HG03039 (cell line): ENCODE measurements around the gene DCAF8L1.
"Not testable (repeated sequence)": the region's sequence is repeated elsewhere in the genome, so short reads cannot be mapped to it uniquely, and the experiment has no call there.

Experiments used
- ATAC-seq: cut with Tn5 transposase; IDR thresholded peaks from one replicate; pipeline ENCODE4 v1.9.1; 2021; ENCODE audit warnings: mild to moderate bottlenecking, moderate library complexity; ENCODE audit not compliant: unreplicated experiment

The DCAF8L1 gene

DNA sequence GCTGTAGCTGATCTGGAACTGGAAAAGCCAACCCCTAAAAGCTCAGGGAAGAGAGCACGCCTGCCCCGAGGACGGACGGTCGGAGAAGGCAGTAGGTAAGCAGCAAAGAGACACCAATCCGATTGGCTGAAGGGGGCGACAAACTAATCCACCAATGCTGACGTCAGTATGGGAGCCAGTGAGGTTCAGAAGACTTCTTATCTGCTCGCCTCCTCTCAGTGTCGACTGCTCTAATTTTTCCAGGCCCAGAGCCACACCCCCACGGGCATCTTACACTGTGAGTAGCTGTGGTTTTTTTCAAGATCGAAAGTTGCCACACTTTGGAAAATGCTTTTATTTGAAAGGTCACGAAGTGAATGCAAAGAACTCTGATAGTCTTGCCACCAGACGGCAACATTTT lies at the start of gene DCAF8L1:
Gene DCAF8L1 (minus strand): TSS at position 101 of the 400 bp plus-strand sequence. CDS start 115 bp downstream, outside the sequence.
- no peak for ATAC-seq

GRCh38 chrX:28022371-28022770 lies 41.1 kb upstream of the DCAF8L1 start:
- ATAC-seq, result no peak

- no peak for ATAC-seq
Measured at GRCh38 chrX:28016823-28017222, 35.6 kb upstream of the DCAF8L1 start.

- no peak for ATAC-seq
Measured at GRCh38 chrX:28015993-28016392, 34.7 kb upstream of the DCAF8L1 start.

DNA sequence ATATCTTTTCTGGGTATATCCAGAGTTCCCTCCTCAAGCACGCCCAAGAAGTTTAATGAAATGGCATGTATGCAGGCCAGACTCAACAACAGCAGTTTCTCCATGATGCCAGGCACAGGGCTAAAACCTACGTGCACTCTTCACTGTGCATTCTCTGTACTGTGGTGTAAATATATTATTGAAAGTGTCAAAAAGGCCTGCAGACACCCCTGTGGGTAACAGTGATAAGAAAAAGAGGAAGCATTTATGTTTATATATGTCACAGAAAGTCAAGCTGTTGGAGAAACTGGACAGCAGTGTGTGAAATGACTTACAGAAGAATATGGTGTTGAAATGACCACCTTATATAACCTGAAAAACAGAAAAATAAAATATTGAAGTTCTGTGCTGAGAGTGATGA lies 29.6 kb upstream of the DCAF8L1 start:
- ATAC-seq, result no peak

DNA sequence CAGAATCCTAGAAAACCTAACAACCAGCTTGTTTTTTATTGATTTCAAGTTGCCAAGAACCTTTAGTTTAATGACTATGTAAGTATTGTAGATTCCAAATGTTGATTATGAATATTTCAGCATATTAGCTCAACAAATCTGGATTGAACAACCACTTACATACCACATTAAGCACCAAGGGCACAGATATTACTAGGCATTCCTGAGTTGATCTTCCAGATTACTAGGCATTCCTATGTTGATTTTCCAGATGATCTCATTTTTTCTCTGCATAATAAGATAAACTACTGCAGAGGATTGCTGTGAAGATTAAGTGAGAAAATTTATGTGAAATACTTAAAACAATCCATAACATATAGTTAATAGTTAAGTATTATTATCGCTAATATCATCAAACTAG lies 17.4 kb upstream of the DCAF8L1 start:
- ATAC-seq, result no peak

DNA sequence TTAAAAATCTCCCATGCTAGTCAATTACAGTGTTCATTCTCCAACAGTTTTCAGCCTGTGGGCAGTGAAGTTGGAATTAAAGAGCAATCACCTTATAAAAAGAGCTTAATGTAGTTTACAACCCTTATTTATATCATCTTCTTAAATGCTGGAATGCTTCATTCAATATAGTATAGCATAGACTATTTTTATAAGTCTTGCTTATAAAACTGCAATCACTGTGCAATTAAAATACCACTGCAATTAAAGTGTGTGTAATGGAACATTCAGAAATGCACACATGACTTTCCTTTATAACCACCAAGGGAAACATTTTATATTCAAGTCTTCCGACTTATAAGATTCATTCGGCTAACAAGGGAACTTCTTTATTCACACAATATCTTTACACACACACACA lies 16.4 kb upstream of the DCAF8L1 start:
- ATAC-seq, result no peak

- no peak for ATAC-seq
Measured at GRCh38 chrX:27996132-27996531, 14.9 kb upstream of the DCAF8L1 start.

- ATAC-seq, result no peak
Measured at GRCh38 chrX:27995611-27996010, 14.4 kb upstream of the DCAF8L1 start.

GRCh38 chrX:27987862-27988646 lies 6.8 kb upstream of the DCAF8L1 start:
- no peak for ATAC-seq

- not testable (repeated sequence) for ATAC-seq
Measured at GRCh38 chrX:27976934-27977333, 4.3 kb downstream of the DCAF8L1 start.

DNA sequence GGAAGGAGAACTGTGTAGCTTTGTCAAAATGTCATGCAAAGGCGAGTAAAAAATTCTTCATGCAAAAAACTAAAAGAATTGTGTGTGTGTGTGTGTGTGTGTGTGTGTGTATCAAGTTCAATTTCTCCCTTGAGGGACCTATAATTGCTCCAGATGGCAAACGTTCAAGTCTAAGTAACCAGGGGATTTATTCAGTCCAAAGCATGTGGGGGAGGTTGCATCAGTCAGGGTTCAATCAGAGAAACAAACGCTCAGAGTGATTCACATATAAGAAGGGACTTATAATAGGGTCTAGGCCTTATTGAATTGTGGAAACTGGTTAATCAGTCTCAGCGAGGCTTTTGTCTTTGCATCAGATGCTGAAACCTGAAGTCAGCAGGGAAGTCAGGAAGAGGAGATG lies 5.0 kb downstream of the DCAF8L1 start:
- no peak for ATAC-seq

DNA sequence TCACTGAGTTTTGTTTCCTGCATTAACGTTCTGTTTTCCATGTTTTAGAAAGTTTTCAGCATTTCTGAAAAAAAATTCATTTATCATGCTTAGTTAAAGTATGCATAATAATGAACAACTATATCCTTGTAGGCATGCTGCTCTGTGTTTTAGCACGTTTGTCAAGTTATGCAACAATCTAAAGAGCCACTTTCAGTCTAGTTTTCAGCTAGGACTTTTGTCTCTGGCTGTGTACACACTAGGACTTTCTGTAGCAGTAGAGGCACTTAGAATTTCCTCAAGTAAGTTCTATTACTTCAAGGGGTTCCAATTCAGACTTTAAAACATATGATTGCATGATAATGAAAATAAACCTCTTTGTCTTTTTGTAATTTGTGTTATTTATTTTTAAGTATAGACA lies 12.4 kb downstream of the DCAF8L1 start:
- no peak for ATAC-seq

DNA sequence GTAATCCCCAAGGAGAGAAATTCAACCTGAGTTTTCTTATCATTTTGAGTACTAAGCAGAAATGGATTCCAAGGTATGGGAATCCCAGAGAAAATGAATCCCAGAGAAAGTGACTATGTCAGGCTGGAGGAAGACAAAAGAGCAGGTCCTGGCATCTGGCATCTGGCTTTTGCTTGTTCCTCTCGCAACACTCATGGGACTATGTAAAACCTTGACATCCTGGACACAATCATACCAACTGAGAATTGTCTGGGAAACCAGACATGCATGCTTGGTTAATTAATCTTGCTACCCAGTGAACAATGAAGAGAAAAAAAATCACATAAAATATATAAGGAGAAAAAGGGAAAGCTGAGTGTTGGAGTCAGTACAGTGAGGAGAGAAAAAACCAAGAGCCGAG lies 12.9 kb downstream of the DCAF8L1 start:
- no peak for ATAC-seq

GRCh38 chrX:27966955-27967354 lies 14.3 kb downstream of the DCAF8L1 start:
- ATAC-seq, result no peak

DNA sequence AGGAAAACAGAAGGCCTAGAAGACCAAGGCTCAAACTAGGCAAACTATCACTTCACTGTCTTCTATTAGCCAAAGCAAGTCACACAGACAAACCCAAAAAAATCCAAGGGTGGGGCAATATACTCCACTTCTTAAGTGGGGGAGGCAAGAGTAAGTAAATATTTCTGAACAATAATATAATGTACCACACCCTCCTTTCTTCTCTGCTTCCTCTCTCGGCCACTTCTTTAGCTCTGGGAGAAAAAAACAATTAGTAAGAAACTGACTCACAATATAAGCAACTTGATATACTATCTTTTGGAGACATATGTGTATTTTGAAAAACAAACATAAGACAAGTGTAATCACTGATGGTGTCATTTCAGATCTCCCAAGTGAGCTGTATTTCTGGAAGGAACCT lies 14.8 kb downstream of the DCAF8L1 start:
- ATAC-seq, result no peak

GRCh38 chrX:27965348-27965747 lies 15.9 kb downstream of the DCAF8L1 start:
- ATAC-seq, result not testable (repeated sequence)

DNA sequence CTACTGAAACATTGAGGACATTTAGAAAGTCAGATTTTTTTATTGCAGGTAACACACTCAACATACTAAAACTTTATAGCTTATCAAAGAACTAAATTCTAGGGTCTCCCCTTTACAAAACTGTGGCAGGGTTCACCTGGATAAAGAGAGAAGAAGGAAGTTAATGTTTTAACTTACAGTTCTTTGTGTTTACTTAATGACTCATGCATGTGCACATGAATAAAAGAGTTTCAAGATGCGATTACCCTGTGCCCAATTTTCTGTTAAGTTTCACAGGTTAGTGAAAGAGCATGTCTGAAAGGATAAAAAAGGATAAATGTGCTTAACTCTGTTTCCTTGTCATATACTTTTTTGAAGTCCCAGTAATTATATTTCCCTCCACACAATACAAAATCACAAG lies 16.8 kb downstream of the DCAF8L1 start:
- ATAC-seq, result no peak

DNA sequence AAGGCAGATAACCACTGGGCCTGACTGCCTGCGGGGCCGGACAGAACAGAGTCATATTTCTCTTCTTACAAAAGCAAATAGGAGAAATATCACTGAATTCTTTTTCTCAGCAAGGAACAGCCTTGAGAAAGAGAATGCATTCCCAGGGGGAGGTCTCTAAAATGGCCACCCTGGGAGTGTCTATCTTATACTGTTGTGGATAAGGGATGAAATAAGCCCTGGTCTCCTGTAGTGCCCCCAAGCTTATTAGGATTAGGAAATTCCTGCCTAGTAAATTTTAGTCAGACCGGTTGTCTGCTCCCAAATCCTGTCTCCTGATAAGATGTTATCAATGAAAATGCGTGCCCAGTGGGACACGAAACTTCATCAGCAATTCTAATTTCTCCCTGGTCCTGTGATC lies 20.8 kb downstream of the DCAF8L1 start:
- not testable (repeated sequence) for ATAC-seq

- ATAC-seq, result no peak
Measured at GRCh38 chrX:27953171-27953570, 28.1 kb downstream of the DCAF8L1 start.

GRCh38 chrX:27933361-27933760 lies 47.9 kb downstream of the DCAF8L1 start:
- no peak for ATAC-seq
